Urinary bladder (tissue), 4 donors: ENCODE measurements around the gene PRSS57. TPM values are rescaled to one million over a fixed set of nuclear protein-coding genes. Genes with fewer than 3 reads are reported as not detected.
A peak's percentile ranks its signal among the peaks of the same experiment; 100 is the strongest.
"Not testable (repeated sequence)": the region's sequence is repeated elsewhere in the genome, so short reads cannot be mapped to it uniquely, and the experiment has no call there.

Experiments used
- DNase-seq: peaks from one replicate; pipeline ENCODE4 v3.0.0-alpha.2; 2015; ENCODE audit errors: extremely low spot score
- H3K27ac ChIP-seq: one replicate; pipeline ENCODE4 v1.5.1; 2013; ENCODE audit warnings: low read depth, mild to moderate bottlenecking, moderate library complexity
- H3K36me3 ChIP-seq: one replicate; pipeline ENCODE4 v1.6.1; 2013; ENCODE audit warnings: mild to moderate bottlenecking, moderate library complexity; ENCODE audit not compliant: insufficient read depth
- H3K4me1 ChIP-seq: one replicate; pipeline ENCODE4 v1.6.1; 2013; ENCODE audit warnings: mild to moderate bottlenecking, moderate library complexity; ENCODE audit not compliant: insufficient read depth
- H3K4me3 ChIP-seq: one replicate; pipeline ENCODE4 v1.5.1; 2013; ENCODE audit warnings: low read depth, low read length
- WGBS: extraction: QIAGEN DNeasy Blood & Tissue Kit; methylation state at CpG from one replicate; pipeline ENCODE4 v1.1.7; 2013; 5-methylcytosine and 5-hydroxymethylcytosine counted together
- polyA plus RNA-seq: library from polyadenylated mRNA; stranded (reverse); fragments of 200-250 nt; gene quantifications from one replicate; pipeline ENCODE4 v1.2.3, GENCODE V29; 2013
- total RNA-seq: library from RNA; depleted of rRNA; stranded (reverse); fragments of >200 nt; gene quantifications from one replicate; pipeline ENCODE4 v1.2.3, GENCODE V29; 2014
- donor health status: healthy with polysubstance abuse.
- donor health status: healthy.

The PRSS57 gene
- total and polyA plus RNA-seq, 2 donors = not detected

GRCh38 chr19:678791-679388 lies 16.4 kb downstream of the PRSS57 start:
- no peak overlapping the region for H3K27ac ChIP-seq
- no peaks in the 10 kb centered on the region for H3K36me3 ChIP-seq
- no peaks in the 10 kb centered on the region for H3K4me1 ChIP-seq
- WGBS = 79% methylated on average over 16 of the region's 16 CpGs
- DNase-seq = no peak
- no peak overlapping the region for H3K4me3 ChIP-seq

- WGBS = 49% methylated on average over 22 of the region's 22 CpGs
Measured at GRCh38 chr19:677601-678436, 17.4 kb downstream of the PRSS57 start.

GRCh38 chr19:677201-677600 lies 18.1 kb downstream of the PRSS57 start:
- Histone ChIP-seq H3K27ac (no peak overlapping the region), H3K36me3 (no peaks in the 10 kb centered on the region), H3K4me1 (no peaks in the 10 kb centered on the region), H3K4me3 (peak overlapping the region; percentile 45)
- DNase-seq = no peak
- WGBS = 5% methylated on average over 15 of the region's 15 CpGs

More at GRCh38 chr19:677601-678436, 17.4 kb downstream of the PRSS57 start:
- Histone ChIP-seq H3K4me3 (peak overlapping the region; percentile 17), H3K27ac (no peak overlapping the region), H3K4me1 (no peaks in the 10 kb centered on the region), H3K36me3 (no peaks in the 10 kb centered on the region)
- no peak for DNase-seq

DNA sequence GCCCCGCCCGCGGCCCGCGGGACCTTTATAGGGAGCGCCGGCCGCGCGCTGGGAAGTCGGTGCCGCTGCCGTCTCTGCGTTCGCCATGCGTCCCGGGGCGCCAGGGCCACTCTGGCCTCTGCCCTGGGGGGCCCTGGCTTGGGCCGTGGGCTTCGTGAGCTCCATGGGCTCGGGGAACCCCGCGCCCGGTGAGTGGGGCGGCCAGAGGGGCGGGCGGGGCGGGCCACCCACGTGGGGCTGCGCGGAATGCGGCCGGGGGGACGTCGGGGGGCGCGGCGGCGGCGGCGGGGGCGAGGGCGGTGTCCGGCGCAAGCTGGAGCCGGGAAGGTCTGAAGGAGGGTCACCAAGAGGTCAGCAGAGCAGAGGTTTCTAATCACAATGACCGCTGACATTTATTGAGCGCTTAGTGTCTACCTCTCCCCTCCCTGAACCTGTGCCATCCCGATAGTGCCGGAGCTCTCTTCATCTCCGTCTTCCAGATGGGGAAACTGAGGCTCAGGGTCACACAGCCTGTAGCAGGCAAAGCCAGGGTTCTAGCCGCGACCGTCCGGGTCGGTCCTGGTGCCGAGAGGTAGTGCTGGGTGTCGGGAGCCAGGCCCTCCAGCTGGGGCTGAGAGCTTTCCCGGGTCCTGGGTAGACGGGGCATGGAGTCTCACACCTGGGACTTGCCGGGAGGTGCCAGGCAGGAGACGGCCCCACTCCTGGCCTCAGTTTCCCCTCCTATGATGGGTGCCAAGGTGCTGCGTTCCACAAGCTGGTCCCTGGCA lies 18.7 kb downstream of the PRSS57 start, which contains the start of gene FSTL3:
Gene FSTL3, plus strand, starts transcription at position 54 of the 767 bp plus-strand sequence. Its CDS starts 32 bp downstream, at position 86.
- H3K4me1 ChIP-seq = no peaks in the 10 kb centered on the region
- H3K36me3 ChIP-seq = no peaks in the 10 kb centered on the region
- peak within 1 kb of the TSS; percentile 45 for H3K4me3 ChIP-seq
- DNase-seq = no peak
- peak within 1 kb of the TSS; percentile 71 for H3K27ac ChIP-seq
- WGBS = 2% methylated on average over 63 of the region's 63 CpGs

DNA sequence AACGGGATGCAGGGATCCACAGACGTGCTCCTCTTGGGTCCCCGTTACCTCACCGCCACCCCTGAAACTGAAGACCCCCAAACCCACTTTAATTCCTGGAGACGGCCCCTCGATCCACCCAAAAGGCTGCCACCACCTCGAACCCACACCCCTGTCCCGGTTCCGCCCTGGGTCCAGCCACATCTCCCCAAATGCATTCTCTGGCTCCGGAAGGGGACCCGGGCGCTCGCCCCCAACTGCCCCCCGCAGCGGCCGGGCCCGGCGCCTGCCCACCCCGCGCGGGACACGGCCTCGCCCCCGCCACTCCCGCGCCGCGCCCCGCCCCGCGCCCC lies 19.3 kb downstream of the PRSS57 start:
- Histone ChIP-seq H3K4me1 (no peaks in the 10 kb centered on the region), H3K36me3 (no peaks in the 10 kb centered on the region), H3K4me3 (peak overlapping the region; percentile 45), H3K27ac (peak overlapping the region; percentile 32)
- WGBS = 7% methylated on average over 31 of the region's 31 CpGs
- DNase-seq = no peak

DNA sequence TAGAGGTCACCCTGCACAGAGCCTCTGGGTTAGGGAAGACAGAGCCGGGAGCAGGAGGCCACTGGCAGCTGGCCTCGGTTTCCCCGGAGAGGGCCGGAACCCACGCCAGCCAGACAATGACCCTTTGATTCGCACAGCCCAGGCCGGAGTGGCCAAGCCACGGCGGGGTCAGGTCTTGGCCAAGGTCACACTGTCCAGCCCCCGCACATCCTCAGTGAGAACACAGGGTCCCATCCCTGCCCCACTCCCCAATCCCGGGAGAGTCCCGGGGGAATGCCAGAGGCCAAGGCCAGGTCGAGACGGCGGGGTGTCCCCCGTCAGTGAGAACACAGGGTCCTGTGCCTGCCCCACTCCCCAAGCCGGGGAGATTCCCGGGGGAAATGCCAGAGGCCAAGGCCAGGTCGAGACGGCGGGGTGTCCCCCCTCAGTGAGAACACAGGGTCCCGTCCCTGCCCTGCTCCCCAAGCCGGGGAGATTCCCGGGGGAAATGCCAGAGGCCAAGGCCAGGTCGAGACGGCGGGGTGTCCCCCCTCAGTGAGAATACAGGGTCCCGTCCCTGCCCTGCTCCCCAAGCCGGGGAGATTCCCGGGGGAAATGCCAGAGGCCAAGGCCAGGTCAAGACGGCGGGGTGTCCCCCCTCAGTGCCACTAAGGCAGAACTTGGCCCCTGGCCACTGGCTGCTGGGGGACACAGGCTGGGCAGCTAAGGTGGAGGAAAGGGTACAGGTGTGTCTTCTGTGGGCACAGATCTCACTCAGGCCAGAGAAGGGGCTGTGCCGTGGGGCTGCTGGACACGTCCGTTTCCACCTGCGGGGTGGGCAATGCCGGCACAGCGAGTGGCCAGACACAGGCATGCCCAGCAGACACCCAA lies 20.7 kb downstream of the PRSS57 start:
- Histone ChIP-seq H3K4me3 (no peak overlapping the region), H3K36me3 (no peaks in the 10 kb centered on the region), H3K27ac (no peak overlapping the region), H3K4me1 (no peaks in the 10 kb centered on the region)
- WGBS = 73% methylated on average over 38 of the region's 38 CpGs
- DNase-seq = no peak

DNA sequence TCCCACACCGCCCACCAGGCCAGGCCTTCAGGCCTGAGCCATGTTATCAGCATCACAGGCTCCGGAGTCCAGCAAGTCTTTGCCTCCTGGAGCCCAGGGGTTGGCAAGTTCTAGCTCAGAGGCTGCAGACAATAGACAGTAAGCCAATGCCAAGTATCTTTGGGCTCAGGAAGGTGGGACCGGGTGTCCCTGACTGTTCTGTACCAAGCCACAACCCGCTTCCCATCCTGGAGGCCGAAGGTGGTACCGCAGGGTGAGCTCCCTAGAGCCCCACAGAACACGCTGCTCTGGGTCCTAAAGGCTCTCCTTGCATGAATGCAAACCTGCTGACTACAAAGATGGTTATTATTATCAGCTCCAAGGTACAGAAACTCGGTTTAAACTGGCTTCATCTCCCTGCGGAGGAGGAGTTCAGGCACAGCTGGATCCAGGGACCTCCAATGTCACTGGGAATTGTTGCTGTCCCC lies 24.6 kb downstream of the PRSS57 start:
- 84% methylated on average over 9 of the region's 9 CpGs for WGBS

GRCh38 chr19:668675-669434 lies 26.4 kb downstream of the PRSS57 start:
- H3K36me3 ChIP-seq, DNase-seq, H3K4me3 ChIP-seq, H3K4me1 ChIP-seq, H3K27ac ChIP-seq: not testable (repeated sequence)
- WGBS = 47% methylated on average over 12 of the region's 12 CpGs

More for the DNA sequence above, 24.6 kb downstream of the PRSS57 start:
- Histone ChIP-seq H3K27ac (no peak overlapping the region), H3K4me1 (no peaks in the 10 kb centered on the region), H3K36me3 (no peaks in the 10 kb centered on the region), H3K4me3 (no peak overlapping the region)
- DNase-seq = no peak

GRCh38 chr19:666985-667573 lies 28.2 kb downstream of the PRSS57 start:
- not testable (repeated sequence) for H3K36me3 ChIP-seq, H3K4me3 ChIP-seq, H3K27ac ChIP-seq, DNase-seq, H3K4me1 ChIP-seq
- 92% methylated on average over 38 of the region's 38 CpGs for WGBS

DNA sequence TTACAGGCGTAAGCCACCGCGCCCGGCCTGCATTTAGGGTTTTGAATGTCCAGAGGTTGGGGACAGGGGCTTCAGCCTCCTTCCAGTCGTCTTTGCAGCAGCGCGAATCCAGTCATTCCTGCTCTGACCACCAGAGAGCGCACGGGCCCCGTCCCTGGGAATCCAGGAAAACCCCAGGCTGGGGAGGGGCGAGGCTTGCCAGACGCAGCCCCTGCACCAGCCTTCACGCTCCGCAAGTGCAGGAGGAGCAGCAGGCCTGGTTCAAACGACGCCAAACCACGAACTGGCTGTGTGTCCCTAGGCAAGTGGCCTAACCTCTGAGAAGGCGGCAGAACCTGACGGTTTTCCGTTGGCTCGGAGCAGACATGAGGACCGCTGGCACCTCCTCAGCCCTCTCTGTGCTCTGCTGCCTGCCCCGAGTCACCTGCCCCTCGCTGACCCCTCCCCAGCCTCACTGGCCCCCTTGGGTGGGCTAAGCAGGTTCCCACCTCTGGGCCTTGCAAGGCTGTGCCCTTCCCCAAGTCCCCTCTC lies 30.3 kb downstream of the PRSS57 start:
- no peak for DNase-seq
- 7% methylated on average over 24 of the region's 24 CpGs for WGBS
- Histone ChIP-seq H3K4me1 (no peaks in the 10 kb centered on the region), H3K4me3 (no peak overlapping the region), H3K36me3 (no peaks in the 10 kb centered on the region), H3K27ac (no peak overlapping the region)

GRCh38 chr19:663682-664117 lies 31.6 kb downstream of the PRSS57 start:
- WGBS = 56% methylated on average over 18 of the region's 18 CpGs
- Histone ChIP-seq H3K4me3 (peak overlapping the region; percentile 33), H3K27ac (peak overlapping the region; percentile 83)

More at GRCh38 chr19:663682-664117, 31.6 kb downstream of the PRSS57 start:
- no peaks in the 10 kb centered on the region for H3K4me1 ChIP-seq
- H3K36me3 ChIP-seq = no peaks in the 10 kb centered on the region
- no peak for DNase-seq
